A549 treated with CORT108297 at 1 μM for 4 hours (cell line): ENCODE data around the gene NSDHL. TPM values are rescaled to one million over a fixed set of nuclear protein-coding genes. Genes with fewer than 3 reads are reported as not detected.

ENCODE experiments used
- total RNA-seq: library from RNA; stranded (reverse); fragments of 200-300 nt; extraction: Qiagen RNA extraction; gene quantifications from 5 replicates; pipeline ENCODE4 v1.2.3, GENCODE V29; 2022

NSDHL gene
- total RNA-seq, result 39.7 to 42.5 TPM (median 40.6 TPM) in 5 replicates

GRCh38 chrX:152830312-152831305 is at the start of gene NSDHL, which contains the start of gene CETN2:
Gene NSDHL (plus strand): TSS chrX:152831063. CDS start chrX:152846325, 15,262 bp downstream.
Gene CETN2 (minus strand): TSS chrX:152830757. CDS start chrX:152830710, 47 bp downstream.

DNA sequence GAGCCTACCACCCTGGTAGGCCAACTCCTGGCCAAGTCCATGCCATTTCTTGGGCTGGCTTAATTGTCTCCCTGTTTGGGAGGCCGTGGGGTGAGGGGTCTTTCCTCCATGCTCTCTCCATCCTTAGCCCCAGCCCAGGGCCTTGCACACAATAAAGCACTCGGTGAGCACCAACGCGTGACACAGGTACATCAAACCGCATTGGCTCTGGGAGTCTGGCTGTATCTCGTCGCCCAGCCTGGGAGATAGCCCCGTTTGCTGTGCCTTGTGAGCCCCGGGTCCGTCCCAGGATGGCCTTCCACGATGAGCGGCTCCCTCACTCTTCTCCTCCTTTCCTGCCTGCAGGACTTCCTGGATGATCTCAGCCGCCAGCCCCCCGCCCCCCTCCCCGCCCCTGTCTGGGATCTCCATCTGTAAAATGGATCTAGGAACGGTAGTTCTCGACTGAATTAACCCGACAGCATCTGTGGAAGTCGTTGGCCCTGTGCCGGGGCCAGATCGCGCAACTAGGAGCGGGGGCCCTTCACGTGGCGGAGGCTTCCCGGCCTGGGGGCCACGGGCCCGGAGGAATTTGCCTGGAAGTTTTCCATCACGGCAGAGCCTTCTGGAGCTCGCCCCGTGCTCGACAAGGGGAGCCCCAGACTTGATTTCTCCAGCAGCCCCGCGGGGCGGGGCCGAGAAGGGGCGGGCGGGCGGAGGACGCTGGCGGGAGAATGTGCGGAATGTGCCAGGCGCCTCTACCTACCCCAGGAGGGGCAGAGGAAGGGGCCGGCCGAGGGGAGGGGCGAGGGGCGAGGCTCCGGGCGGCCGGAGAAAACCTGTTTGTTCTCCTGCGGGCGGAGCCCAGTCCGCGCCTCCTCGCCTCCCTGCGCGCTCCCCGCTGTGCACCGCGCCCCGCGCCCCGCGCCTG is 66.6 kb downstream of the NSDHL start, which contains the start of gene ZNF185:
Gene ZNF185 (plus strand): TSS at position 846 of the 910 bp plus-strand sequence. CDS start 16,423 bp downstream, outside the sequence.

Other genes starting within 250 kb of the NSDHL start
- gene GABRQ, start 193.2 kb upstream of the NSDHL start, total RNA-seq, result 0.17 to 0.23 TPM (median 0.21 TPM) in 5 replicates
- 2.5 to 4.4 TPM (median 3.3 TPM) in 5 replicates for gene MAGEA3, start 132.3 kb upstream of the NSDHL start, total RNA-seq
- not detected in 5 replicates for gene CSAG2, start 121.8 kb upstream of the NSDHL start, total RNA-seq
- not detected in 5 replicates for gene MAGEA2B, start 116.4 kb upstream of the NSDHL start, total RNA-seq
- gene CSAG1, start 97.3 kb upstream of the NSDHL start, total RNA-seq, result 0.32 to 0.54 TPM (median 0.46 TPM) in 5 replicates
- 0.08 to 0.18 TPM (median 0.17 TPM) in 5 replicates for gene MAGEA12, start 97.3 kb upstream of the NSDHL start, total RNA-seq
- gene MAGEA2, start 77.2 kb upstream of the NSDHL start, total RNA-seq, result 0.08 to 0.13 TPM (median 0.11 TPM) in 4 of 5 replicates, not detected in the other
- gene CSAG3, start 71.8 kb upstream of the NSDHL start, total RNA-seq, result not detected in 5 replicates
- 10.5 to 13.7 TPM (median 12.9 TPM) in 5 replicates for gene MAGEA6, start 61.4 kb upstream of the NSDHL start, total RNA-seq
- gene CETN2, start 306 bp upstream of the NSDHL start, total RNA-seq, result 71.8 to 88.7 TPM (median 72.6 TPM) in 5 replicates
- gene ZNF185, start 67.0 kb downstream of the NSDHL start, total RNA-seq, result 6.1 to 7.6 TPM (median 6.9 TPM) in 5 replicates
- not detected in 5 replicates for gene PNMA5, start 163.1 kb downstream of the NSDHL start, total RNA-seq
- gene PNMA3, start 225.4 kb downstream of the NSDHL start, total RNA-seq, result 0.15 to 0.23 TPM (median 0.19 TPM) in 5 replicates
- 3.6 to 5.8 TPM (median 5.1 TPM) in 5 replicates for gene PNMA6A, start 241.4 kb downstream of the NSDHL start, total RNA-seq